ENCODE measurements around the gene SPI1. TPM values are rescaled to one million over a fixed set of nuclear protein-coding genes. Genes with fewer than 3 reads are reported as not detected.
A peak's percentile ranks its signal among the peaks of the same experiment; 100 is the strongest.

Gene SPI1
- total and polyA plus RNA-seq, 2 donors (not counting 1 experiment from before 2014, with no cell fraction given) = 98.3 to 119 TPM

- Mint-ChIP-seq H3K4me1 (peaks cover 12% of the 10 kb centered on the region), H3K9me3 (ENCODE audit: insufficient read depth) (no peaks in the 10 kb centered on the region), H3K27me3 (no peaks in the 10 kb centered on the region), H3K4me3 (no peak overlapping the region), H3K27ac (peak overlapping the region; percentile 2)
- no peak overlapping the region for H2AFZ ChIP-seq (ENCODE audit: insufficient read depth, low read depth, low read length, poor library complexity, severe bottlenecking)
- no peak overlapping the region for H3K4me2 ChIP-seq (replicated peaks; ENCODE audit: low read depth, low read length, poor library complexity, severe bottlenecking)
- H3K9me3 ChIP-seq (ENCODE audit: control extremely low read depth in 1 of 3, control insufficient read depth in 2 of 3, insufficient read depth in 1 of 3, low read length in 2 of 3) = no peaks in the 10 kb centered on the region
- no peak for ATAC-seq (ENCODE audit: low read depth)
- H3K36me3 ChIP-seq (replicated peaks in 1 of 2; ENCODE audit: control extremely low read depth in 1 of 2, control insufficient read depth in 1 of 2, extremely low read depth in 1 of 2, insufficient read depth in 2 of 2, low read length in 1 of 2) = peaks cover 2 to 71% of the 10 kb centered on the region in 2 experiments
- no peak for DNase-seq
- H3K79me2 ChIP-seq (ENCODE audit: control insufficient read depth, insufficient read depth, low read length) = peaks cover 5% of the 10 kb centered on the region
- H3K4me1 ChIP-seq (ENCODE audit: control insufficient read depth in 2 of 2, insufficient read depth in 2 of 2, low read length in 2 of 2) = peaks cover 5 to 14% of the 10 kb centered on the region in 2 donors
- no peak for TF ChIP-seq EZH2 (IDR thresholded peaks at IDR 0.05; ENCODE audit: borderline replicate concordance, insufficient read depth, low read depth, low read length, poor library complexity, severe bottlenecking)
- TF ChIP-seq, protein P1, sequence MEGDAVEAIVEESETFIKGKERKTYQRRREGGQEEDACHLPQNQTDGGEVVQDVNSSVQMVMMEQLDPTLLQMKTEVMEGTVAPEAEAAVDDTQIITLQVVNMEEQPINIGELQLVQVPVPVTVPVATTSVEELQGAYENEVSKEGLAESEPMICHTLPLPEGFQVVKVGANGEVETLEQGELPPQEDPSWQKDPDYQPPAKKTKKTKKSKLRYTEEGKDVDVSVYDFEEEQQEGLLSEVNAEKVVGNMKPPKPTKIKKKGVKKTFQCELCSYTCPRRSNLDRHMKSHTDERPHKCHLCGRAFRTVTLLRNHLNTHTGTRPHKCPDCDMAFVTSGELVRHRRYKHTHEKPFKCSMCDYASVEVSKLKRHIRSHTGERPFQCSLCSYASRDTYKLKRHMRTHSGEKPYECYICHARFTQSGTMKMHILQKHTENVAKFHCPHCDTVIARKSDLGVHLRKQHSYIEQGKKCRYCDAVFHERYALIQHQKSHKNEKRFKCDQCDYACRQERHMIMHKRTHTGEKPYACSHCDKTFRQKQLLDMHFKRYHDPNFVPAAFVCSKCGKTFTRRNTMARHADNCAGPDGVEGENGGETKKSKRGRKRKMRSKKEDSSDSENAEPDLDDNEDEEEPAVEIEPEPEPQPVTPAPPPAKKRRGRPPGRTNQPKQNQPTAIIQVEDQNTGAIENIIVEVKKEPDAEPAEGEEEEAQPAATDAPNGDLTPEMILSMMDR (IDR thresholded peaks at IDR 0.05) = no peak
- 100% methylated on average over 1 of the region's 5 CpGs for WGBS (ENCODE audit: insufficient coverage)
- H3K4me3 ChIP-seq (ENCODE audit: control extremely low read depth in 1 of 5, extremely low read depth in 1 of 5, insufficient read depth in 1 of 5, low read depth in 2 of 5, low read length in 4 of 5) = no peak overlapping the region
- H4K20me1 ChIP-seq (ENCODE audit: control insufficient read depth, insufficient read depth, low read length, poor library complexity, severe bottlenecking) = no peaks in the 10 kb centered on the region
- H3K27me3 ChIP-seq (replicated peaks in 1 of 4; ENCODE audit: control extremely low read depth in 1 of 4, control insufficient read depth in 3 of 4, insufficient read depth in 4 of 4, low read length in 3 of 4) = no peaks in the 10 kb centered on the region
- intact Hi-C loops (cut with micrococcal nuclease) = no loop called here
- no peak overlapping the region for H3K9ac ChIP-seq (ENCODE audit: low read length)
- ChIA-PET POLR2A (interaction anchor here (0.7 kb wide), 1 partner anchor 222 kb away, joined by 3 read pairs; no protein-coding TSS in a partner anchor), CTCF (no interaction called here)
- no peak overlapping the region for H3K27ac ChIP-seq (ENCODE audit: low read length in 2 of 2)
Observed at GRCh38 chr11:47314992-47315391, 63.4 kb downstream of the SPI1 start.

GRCh38 chr11:47308050-47308823 is 70.1 kb downstream of the SPI1 start:
- intact Hi-C loops (cut with micrococcal nuclease) = no loop called here
- no peak overlapping the region for H3K9ac ChIP-seq (ENCODE audit: low read length)
- H3K9me3 ChIP-seq (ENCODE audit: control extremely low read depth in 1 of 3, control insufficient read depth in 2 of 3, insufficient read depth in 1 of 3, low read length in 2 of 3) = peaks cover 0 to 9% (median 0%) of the 10 kb centered on the region in 3 donors
- ATAC-seq (ENCODE audit: low read depth) (no peak), DNase-seq (no peak)
- peaks cover 5 to 89% of the 10 kb centered on the region in 2 experiments for H3K36me3 ChIP-seq (replicated peaks in 1 of 2; ENCODE audit: control extremely low read depth in 1 of 2, control insufficient read depth in 1 of 2, extremely low read depth in 1 of 2, insufficient read depth in 2 of 2, low read length in 1 of 2)
- Mint-ChIP-seq H3K27me3 (no peaks in the 10 kb centered on the region), H3K4me1 (no peaks in the 10 kb centered on the region), H3K27ac (no peak overlapping the region), H3K9me3 (ENCODE audit: insufficient read depth) (no peaks in the 10 kb centered on the region), H3K4me3 (no peak overlapping the region)
- TF ChIP-seq EZH2 (IDR thresholded peaks at IDR 0.05; ENCODE audit: borderline replicate concordance, insufficient read depth, low read depth, low read length, poor library complexity, severe bottlenecking) = no peak
- no peak overlapping the region for H3K4me3 ChIP-seq (ENCODE audit: control extremely low read depth in 1 of 5, extremely low read depth in 1 of 5, insufficient read depth in 1 of 5, low read depth in 2 of 5, low read length in 4 of 5)
- peaks cover 17% of the 10 kb centered on the region for H4K20me1 ChIP-seq (ENCODE audit: control insufficient read depth, insufficient read depth, low read length, poor library complexity, severe bottlenecking)
- H2AFZ ChIP-seq (ENCODE audit: insufficient read depth, low read depth, low read length, poor library complexity, severe bottlenecking) = no peak overlapping the region
- ChIA-PET POLR2A (no interaction called here), CTCF (no interaction called here)
- peaks cover 37% of the 10 kb centered on the region for H3K79me2 ChIP-seq (ENCODE audit: control insufficient read depth, insufficient read depth, low read length)
- no peak overlapping the region for H3K4me2 ChIP-seq (replicated peaks; ENCODE audit: low read depth, low read length, poor library complexity, severe bottlenecking)
- no peaks in the 10 kb centered on the region for H3K27me3 ChIP-seq (replicated peaks in 1 of 4; ENCODE audit: control extremely low read depth in 1 of 4, control insufficient read depth in 3 of 4, insufficient read depth in 4 of 4, low read length in 3 of 4)
- no peak overlapping the region for H3K27ac ChIP-seq (ENCODE audit: low read length in 2 of 2)
- H3K4me1 ChIP-seq (ENCODE audit: control insufficient read depth in 2 of 2, insufficient read depth in 2 of 2, low read length in 2 of 2) = no peaks in the 10 kb centered on the region
- WGBS (ENCODE audit: insufficient coverage) = 100% methylated on average over 3 of the region's 6 CpGs

All from B cell (primary cell).